Nucleus accumbens (tissue), 56 donors: Measurements from ENCODE around the gene FOXO4.
A peak's percentile ranks its signal among the peaks of the same experiment; 100 is the strongest.
"Not testable (repeated sequence)": the region's sequence is repeated elsewhere in the genome, so short reads cannot be mapped to it uniquely, and the experiment has no call there.

ENCODE experiments used
- DNase-seq, 56 donors: peaks; one replicate each; lab custom pipeline; 2025; lab: John Stamatoyannopoulos, UW

The FOXO4 gene, protein sequence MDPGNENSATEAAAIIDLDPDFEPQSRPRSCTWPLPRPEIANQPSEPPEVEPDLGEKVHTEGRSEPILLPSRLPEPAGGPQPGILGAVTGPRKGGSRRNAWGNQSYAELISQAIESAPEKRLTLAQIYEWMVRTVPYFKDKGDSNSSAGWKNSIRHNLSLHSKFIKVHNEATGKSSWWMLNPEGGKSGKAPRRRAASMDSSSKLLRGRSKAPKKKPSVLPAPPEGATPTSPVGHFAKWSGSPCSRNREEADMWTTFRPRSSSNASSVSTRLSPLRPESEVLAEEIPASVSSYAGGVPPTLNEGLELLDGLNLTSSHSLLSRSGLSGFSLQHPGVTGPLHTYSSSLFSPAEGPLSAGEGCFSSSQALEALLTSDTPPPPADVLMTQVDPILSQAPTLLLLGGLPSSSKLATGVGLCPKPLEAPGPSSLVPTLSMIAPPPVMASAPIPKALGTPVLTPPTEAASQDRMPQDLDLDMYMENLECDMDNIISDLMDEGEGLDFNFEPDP

DNA sequence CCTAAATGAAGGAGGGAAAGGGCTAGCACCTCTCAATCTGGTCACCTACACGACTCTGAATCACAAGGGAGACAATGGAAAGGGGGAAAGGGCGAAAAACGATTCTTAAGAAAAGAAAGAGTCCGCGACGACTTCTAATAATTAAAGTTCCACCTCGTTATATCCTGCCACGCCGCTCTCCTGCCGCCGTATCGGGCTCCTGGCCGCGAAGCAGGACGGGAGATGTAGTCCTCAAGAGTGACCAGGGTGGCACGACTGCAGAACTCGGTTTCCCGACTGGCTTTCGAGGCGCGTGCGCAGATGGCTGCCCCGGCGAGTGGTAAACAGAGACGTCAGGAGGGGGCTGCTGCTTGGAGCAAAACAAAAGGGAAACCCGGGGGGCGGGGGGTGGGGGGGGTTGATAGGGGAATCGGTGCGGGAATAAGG lies at the start of gene FOXO4:
FOXO4 (plus strand) TSS at position 297 of the 426 bp plus-strand sequence. CDS start 678 bp downstream, outside the sequence.
- peak; percentile 38 to 95 (median 83) for DNase-seq

DNA sequence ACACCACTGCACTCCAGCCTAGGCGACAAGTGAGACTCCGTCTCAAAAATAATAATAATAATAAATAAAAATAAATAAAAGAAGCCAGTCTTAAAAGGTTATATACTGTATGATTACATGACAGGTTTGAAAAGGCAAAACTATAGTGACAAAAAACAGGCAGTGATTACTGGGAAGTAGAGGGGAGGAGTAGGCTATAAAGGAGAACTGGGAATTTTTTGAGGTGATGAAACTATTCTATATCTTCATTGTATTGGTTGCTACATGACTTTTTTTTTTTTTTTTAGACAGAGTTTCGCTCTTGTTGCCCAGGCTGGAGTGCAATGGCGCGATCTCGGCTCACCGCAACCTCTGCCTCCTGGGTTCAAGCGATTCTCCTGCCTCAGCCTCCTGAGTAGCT lies 47.8 kb upstream of the FOXO4 start:
- not testable (repeated sequence) for DNase-seq

DNA sequence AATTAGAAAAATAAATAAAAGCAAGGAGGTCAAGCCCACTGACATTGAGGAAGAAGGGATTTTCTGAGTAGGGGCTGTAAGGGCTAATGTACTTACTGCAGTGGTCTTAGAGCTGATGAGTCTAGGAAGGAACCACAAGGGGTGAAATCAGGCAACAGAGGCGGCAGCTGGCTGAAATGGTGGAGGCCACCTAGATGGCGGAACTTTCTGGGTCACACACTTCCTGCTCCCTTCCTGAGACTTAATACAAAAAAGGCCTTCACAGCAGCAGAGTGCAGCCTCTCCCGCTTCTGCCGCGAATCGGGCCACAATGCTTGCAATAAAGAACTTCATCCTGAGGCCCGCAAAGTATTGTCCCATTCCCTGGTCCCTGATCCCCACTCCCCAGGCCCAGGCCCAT lies 42.9 kb upstream of the FOXO4 start:
- DNase-seq = no peak

DNA sequence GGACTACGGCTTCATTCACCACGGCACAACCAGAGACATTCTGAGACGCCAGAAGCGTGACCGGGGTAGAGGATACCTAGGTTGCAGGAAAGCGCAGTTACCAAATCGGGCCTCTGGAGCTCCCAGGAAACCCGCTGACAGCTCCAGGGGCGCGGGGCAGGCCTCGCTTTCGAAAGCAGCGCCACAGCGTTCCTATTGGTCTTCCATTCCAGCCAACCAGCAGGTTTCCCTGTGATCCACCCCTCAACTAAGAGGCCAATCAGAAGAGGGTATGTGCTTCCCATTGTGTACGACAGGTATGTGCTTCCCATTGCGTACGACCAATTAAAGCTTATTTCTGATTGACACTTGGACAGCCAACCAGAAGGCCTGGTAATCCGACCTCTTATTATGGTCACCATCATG lies 42.4 kb upstream of the FOXO4 start:
- DNase-seq = peak in 35 of 56 donors; percentile 0 to 61 (median 6)

DNA sequence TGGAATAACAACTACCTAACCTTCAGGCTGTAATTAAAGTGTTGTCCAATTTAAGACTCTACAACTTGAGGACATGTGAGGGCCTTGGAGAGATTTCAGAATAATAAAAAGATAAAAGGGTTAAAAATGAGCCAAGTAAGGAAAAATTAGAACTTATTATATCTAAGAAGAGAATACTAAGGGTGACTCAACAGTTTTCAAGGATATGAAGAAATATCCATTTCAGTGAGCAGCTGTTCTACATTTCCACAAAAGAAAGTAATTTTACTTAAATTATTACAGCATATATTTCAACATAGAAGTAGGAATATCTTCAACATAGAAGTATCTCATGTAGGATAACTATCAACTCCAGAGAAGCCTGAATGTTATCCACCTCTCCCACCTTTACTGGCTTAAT lies 38.8 kb upstream of the FOXO4 start:
- no peak for DNase-seq

DNA sequence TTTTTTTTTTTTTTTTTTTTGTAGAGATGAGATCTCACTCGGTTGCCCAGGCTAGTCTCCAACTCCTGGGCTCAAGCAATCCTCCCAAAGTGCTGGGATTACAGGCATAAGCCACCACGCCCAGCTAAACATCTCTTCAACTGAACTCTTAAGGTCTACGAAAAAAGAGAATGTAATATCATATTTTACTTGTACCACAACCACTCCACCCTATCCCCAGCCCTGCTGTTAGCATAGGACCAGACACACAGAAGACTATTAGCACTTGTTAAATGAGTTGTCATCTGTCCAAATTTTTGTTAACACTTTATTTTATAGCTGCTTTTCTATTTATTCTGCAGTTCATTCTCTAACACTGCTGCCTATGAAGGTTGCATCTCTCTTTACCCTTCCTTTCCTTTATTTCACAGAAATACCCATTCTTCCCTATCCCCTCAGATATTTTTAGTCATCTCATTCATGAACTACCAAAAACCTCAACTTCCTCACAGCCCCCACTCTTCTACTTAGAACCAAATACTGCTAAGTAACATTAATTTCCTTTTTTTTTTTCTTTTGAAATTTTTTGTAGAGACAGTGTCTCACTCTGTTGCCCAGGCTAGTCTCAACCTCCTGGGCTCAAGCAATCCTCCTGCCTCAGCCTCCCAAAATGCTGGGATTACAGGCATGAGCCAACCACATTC lies 37.7 kb upstream of the FOXO4 start:
- no peak for DNase-seq

DNA sequence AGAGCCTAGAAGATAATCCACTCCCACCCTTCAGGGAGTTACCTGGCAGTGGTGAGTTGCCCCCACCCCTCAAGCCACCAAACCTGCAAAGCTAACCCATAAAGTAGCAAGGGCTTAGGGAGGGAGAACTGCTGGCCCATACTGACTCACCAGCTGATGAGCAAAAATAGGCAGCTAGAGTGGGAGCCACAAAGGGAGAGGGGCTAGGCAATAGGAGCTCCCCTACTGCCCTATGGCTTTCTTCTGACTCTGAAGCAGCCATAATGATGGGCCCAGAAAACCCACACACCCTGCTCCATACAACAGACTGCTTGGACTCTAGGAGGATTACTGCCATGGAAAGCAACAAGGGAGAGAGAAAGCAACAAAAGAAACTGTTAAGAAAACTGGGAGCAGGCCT lies 35.5 kb upstream of the FOXO4 start:
- no peak for DNase-seq

DNA sequence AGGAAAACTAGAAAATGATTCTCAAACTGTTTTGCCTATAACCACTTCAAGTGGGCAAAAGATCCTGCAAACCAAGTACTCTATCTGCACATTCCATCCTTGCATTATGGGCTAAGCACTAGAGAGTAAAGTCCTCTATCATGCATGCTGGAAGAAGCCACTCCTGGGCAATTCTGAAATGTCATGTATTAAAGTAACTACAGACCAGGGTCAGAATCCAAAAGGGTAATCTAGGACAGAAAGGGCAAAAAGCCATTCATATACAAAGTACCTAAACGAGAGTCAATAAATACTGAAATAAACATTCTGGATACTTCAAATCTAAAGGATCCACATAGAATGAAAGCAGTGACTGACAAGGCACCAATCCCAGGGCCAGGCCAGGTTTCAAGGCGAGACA lies 28.6 kb upstream of the FOXO4 start:
- no peak for DNase-seq

DNA sequence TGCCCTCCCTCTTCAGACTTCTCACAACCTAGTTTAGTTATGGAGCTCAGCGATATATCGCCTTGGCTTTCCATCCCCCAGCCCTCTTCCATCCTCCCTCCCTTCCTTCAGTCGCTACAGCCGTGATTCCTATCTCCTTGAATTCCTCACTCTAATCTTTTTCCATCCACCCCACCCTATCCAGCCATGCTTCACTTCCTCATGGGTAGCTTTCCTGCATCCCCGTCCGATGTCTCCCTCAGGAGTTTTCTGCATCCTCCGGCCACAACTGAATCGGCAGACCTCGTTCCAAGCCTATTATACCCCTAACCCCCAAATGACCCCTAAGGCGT lies 28.0 kb upstream of the FOXO4 start:
- DNase-seq = peak in 7 of 56 donors; percentile 9 to 44 (median 17)

DNA sequence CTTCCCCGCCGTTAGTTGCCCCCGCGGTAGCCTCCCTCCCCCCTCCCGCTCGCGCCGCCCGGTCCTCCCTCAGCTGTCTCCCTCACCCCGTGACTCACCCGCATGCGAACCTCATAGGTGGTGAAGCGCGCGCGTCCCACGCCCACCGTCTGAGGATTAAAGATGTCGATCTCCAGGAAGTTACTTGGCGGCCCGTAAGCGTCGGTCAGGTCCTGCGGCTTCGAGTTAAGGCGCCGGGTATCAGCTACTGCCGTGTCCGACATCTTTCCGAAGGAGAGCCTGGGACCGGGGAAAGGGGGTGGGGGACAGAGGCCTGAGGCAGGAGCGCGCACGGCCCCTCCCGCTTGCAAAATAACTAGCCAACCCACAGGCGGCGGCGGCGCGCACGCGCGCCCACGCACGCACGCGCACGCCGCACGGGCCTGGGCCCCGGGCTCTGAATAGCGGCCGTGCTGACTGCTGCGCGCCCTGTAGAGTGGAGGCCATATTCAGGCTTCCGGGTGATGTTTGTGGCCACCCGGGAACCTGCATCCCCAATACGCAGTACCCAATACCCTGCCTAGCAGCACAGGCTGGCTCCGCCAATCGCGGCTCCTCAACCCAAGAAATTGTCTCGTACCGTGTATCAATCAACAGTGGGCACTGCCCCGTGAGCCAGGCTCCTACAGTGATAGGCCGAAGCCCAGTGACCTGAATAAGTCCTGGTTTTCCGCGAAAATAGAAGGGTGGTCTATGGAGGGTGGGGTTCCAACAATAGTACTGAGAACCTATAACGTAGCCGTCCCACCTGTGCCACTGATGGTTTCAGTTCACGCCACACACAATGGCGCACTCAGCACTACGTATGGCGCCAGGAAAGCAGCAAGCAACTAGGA lies 27.4 kb upstream of the FOXO4 start, which contains the start of gene SNX12:
SNX12 (minus strand) TSS at position 291 of the 875 bp plus-strand sequence; CDS start at position 263, 28 bp downstream.
- DNase-seq = peak; percentile 45 to 95 (median 86)

DNA sequence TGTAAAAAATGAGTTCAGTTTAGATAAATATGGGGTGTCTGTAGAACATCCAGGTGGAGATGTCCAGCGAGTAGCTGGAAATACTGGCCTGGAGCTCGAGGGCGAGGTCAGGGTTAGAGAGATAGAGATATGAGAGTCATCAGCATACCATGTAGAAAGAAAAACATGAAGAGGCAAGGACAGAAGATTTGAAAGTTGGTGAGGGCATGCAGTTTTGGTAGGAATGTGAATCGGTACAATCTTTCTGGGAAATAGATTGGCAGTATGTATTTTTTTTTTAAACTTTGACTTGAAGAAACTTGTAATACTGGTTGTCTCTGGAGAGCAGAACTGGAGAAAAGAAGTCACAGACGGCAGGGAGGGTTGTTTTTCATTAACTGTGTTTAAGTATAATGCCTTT lies 25.1 kb upstream of the FOXO4 start:
- DNase-seq = no peak

DNA sequence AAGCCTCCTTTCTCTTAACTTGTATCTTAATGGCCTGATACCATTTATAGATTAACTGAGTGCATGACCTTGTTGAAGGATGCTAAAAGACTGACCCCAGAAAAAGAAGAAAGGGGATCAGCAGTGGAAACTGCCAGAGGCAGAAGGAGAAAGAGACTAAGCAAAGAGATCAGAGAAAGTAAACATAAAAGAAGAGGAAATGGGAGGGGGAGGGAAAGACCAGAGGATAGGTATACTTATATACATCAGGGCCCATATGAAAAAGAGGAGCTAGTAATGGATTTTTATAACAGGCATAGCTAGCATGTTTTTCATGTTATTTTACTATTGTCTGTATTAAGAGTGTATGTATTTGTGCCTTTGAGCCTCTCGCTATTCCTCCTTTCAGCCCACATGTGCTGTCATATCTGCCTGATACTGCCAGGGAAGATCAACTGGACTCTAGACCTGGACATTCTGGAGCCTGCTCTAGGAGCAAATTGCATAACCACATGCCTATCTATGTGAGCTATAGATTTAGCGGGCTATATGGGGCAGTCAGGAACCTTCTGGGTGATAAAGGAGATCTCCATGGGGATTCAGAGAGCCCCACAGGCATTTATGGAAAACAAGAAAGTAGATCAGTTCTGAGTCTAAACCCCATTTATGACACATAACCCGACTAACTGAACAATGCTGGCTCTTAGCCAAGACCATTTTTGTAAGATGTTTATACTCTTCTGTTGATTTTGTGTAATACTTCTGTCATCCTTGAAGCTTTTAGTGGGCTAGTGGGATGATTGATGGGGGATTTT lies 14.1 kb upstream of the FOXO4 start:
- DNase-seq = no peak

DNA sequence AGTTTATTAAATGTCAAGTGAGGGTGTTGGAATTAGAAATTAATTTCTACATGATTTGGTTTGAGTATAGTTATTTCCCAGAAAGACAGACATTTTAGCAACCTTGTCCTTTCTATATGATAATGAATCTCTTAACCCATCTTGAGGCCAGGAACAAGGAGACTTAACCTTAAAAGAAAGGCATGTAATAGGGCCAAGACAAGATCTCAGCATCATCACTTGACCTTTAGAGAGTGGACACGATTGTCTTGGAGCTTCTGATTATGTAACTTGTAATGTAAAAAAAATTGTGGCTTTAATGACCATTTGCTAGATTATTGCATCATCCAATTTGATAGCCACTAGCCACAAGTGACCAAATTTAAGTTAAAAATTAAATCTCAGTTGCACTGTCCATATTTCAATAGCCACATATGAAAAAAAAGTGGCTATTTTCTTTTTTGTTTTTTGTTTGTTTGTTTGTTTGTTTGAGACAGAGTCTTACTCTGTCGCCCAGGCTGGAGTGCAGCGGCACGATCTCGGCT lies 13.5 kb upstream of the FOXO4 start:
- DNase-seq = no peak

DNA sequence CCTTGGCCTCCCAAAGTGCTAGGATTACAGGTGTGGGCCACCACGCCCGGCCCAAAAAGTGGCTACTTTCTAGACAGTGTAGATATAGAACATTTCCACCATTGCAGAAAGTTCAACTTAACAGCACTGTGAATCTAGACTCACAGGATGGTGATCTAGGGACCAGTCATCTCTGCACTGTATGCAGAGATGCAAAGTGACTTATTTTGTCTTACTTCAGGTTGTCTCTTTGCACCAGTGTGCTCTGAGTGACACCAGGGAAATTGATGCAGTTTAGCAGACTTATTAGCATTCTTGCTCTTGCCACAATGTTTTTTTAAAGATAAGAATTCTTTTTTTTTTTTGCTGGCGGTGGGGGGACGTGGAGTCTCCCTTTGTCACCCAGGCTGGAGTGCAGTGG lies 12.8 kb upstream of the FOXO4 start:
- DNase-seq = no peak

DNA sequence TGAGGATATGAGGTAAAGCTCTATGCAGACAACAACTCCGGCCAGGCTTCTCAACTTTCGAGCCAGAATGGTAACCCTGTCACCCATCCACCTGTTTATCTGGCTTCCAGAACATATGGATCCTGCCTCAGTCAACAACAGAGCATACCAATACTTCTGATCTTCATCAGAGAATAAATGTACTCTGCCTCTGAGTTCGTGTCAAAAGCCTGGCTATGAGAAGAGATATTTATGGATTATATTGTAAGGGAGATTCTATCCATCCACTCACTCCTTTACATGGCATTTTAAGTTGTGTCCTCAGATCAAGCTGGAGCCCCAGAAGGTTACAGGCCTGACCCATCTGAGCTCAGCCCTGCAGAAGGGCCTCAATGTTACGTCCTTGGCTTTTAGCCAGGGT lies 9.8 kb upstream of the FOXO4 start:
- DNase-seq = no peak

DNA sequence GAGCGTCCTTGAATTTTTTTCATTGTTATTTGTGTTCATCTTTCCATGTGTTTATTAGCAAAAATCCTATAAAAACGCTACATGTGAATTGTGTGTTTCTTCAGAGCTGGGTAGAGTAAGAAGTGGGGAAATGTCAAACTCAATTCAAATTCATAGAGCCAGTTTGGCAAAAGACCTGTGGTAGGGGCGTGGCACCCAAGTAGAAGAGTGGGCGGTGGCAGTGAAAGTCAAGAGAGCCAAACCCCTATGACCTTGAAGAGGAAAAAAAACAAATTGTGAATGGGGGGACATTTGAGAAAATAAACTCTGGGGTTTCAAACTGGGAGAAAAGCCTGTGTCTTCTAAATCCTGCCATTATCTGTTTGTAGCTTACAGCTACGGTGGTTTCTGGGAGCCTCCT lies 4.4 kb upstream of the FOXO4 start:
- DNase-seq = no peak

DNA sequence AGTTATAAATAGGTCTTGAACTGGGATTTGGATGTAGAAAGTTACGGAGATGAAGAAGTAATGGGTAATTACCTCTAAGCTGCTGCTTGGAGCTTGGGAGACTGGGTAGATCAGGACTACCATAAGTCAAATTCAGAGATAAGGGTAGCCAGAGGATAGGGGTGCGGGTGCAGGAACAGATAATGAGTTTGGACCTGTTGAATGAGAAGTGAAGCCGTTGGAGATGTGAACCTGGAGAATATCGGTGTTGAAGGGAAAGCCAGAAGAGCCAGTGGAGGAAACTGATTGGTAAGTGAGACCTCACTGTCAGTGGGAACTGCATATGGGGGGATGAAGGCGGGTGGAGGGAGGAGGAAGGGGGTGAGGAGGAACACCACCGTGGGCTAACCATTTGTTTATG lies 618 bp upstream of the FOXO4 start:
- no peak for DNase-seq

DNA sequence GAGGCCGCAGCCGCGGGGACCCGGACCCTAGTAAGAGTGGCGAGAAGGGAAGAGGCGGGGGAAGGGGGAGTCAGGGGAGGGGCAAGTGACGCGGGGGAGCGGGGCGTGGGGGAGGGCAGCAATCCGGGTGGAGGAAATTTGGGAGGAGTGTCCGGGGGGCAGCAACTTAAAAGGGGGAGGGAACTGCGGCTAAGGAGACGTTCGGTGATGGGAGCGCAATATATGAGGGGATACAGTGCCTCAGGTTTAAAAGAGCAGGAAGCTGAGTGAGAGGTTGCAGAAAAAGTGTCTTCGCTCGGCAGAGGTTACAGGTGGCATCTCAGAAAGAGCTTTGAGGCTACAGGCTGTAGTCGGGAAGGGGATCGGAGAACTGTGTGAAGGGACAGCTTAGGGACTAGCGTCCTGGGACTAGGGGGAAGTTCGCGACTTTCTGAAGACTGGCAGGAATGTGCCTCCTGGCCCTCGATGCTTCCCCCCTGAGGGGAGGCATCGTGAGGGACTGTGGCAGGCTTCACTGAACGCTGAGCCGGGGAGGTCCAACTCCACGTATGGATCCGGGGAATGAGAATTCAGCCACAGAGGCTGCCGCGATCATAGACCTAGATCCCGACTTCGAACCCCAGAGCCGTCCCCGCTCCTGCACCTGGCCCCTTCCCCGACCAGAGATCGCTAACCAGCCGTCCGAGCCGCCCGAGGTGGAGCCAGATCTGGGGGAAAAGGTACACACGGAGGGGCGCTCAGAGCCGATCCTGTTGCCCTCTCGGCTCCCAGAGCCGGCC lies 519 bp downstream of the FOXO4 start:
- DNase-seq = peak in 9 of 56 donors; percentile 9 to 51 (median 21)

DNA sequence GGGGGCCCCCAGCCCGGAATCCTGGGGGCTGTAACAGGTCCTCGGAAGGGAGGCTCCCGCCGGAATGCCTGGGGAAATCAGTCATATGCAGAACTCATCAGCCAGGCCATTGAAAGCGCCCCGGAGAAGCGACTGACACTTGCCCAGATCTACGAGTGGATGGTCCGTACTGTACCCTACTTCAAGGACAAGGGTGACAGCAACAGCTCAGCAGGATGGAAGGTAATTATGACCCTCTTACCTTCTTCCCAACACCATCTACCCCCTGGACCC lies 1.0 kb downstream of the FOXO4 start:
- peak in 1 of 56 donors; percentile 21 for DNase-seq
